ENCODE results near the gene NUCB1.
"Not testable (repeated sequence)": the region's sequence is repeated elsewhere in the genome, so short reads cannot be mapped to it uniquely, and the experiment has no call there.

DNA sequence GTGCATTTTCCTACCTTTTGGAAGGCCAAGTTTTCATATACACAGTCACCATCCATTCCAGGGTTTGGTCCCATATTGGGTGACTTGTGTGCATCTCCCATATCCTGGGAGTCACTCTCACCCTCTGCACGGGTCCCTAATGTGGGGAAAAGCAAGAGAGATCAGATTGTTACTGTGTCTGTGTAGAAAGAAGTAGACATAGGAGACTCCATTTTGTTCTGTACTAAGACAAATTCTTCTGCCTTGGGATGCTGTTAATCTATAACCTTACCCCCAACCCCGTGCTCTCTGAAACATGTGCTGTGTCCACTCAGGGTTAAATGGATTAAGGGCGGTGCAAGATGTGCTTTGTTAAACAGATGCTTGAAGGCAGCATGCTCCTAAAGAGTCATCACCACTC lies 10.6 kb upstream of the NUCB1 start:
- not testable (repeated sequence) for TF ChIP-seq CTCF, POLR2A (IDR thresholded peaks at IDR 0.05)

All from uterus (tissue), 2 donors.